Measurements from ENCODE around the gene PSMC3.

- no peak for TF ChIP-seq CTCF (IDR thresholded peaks at IDR 0.05; ENCODE audit: low read length)
- TF ChIP-seq EZH2 (IDR thresholded peaks at IDR 0.05; ENCODE audit: borderline replicate concordance, low read length), result no peak
Observed at GRCh38 chr11:47392546-47393162, 33.6 kb downstream of the PSMC3 start.
